Measurements from ENCODE around the gene CCNB1.
"Not testable (repeated sequence)": the region's sequence is repeated elsewhere in the genome, so short reads cannot be mapped to it uniquely, and the experiment has no call there.

CCNB1 gene

DNA sequence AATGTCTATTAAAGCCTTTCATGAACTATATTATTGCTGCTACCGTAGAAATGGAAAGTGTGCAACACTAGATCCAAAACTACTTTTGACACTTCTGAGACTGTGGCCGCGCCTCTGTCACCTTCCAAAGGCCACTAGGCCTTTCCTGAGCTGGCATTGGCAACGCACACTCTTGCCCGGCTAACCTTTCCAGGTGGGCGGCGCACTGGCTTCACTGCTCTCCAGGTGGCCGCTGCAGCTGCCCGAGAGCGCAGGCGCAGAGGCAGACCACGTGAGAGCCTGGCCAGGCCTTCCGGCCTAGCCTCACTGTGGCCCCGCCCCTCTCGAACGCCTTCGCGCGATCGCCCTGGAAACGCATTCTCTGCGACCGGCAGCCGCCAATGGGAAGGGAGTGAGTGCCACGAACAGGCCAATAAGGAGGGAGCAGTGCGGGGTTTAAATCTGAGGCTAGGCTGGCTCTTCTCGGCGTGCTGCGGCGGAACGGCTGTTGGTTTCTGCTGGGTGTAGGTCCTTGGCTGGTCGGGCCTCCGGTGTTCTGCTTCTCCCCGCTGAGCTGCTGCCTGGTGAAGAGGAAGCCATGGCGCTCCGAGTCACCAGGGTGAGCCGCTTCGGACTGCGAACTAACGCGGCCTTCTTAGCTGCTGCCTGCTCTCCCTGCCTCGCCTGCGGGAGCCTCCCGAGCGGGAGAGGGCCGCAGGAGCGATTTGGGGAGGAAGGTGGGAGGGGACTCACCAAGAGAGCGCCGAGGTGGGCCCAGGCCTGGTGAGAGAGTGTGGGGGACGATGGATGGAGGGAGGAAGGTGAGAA lies at the start of gene CCNB1:
CCNB1 (plus strand) TSS at position 465 of the 807 bp plus-strand sequence; CDS start at position 578, 113 bp downstream.
- peak; percentile 98 for DNase-seq (ENCODE audit: low read depth, low spot score)

DNA sequence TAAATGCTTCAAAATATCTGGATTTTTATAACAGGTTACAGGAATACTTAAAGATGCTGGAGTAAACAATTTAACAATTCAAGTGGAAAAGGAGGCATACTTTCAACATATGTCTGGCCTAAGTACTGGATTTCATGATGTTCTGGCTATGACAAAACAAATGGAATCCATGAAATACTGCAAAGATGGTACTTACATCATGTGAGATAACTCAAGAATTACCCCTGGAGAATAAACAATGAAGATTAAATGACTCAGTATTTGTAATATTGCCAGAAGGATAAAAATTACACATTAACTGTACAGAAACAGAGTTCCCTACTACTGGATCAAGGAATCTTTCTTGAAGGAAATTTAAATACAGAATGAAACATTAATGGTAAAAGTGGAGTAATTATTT lies 37.5 kb upstream of the CCNB1 start:
- peak; percentile 43 for DNase-seq (ENCODE audit: low read depth, low spot score)
- TF ChIP-seq, protein P1, sequence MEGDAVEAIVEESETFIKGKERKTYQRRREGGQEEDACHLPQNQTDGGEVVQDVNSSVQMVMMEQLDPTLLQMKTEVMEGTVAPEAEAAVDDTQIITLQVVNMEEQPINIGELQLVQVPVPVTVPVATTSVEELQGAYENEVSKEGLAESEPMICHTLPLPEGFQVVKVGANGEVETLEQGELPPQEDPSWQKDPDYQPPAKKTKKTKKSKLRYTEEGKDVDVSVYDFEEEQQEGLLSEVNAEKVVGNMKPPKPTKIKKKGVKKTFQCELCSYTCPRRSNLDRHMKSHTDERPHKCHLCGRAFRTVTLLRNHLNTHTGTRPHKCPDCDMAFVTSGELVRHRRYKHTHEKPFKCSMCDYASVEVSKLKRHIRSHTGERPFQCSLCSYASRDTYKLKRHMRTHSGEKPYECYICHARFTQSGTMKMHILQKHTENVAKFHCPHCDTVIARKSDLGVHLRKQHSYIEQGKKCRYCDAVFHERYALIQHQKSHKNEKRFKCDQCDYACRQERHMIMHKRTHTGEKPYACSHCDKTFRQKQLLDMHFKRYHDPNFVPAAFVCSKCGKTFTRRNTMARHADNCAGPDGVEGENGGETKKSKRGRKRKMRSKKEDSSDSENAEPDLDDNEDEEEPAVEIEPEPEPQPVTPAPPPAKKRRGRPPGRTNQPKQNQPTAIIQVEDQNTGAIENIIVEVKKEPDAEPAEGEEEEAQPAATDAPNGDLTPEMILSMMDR (IDR thresholded peaks at IDR 0.05; ENCODE audit: low read depth, low read length), result no peak
- in situ Hi-C loops (cut with HindIII; ENCODE audit: low sequenced_read_pairs), result no loop called here
- H3K4me3 ChIP-seq (ENCODE audit: low read depth, low read length), result no peak overlapping the region

More for the DNA sequence above, at the start of gene CCNB1:
- TF ChIP-seq, protein P1 (IDR thresholded peaks at IDR 0.05; ENCODE audit: low read depth, low read length), result no peak
- in situ Hi-C loops (cut with HindIII; ENCODE audit: low sequenced_read_pairs), result no loop called here
- H3K4me3 ChIP-seq (ENCODE audit: low read depth, low read length), result peak within 1 kb of the TSS; percentile 95

GRCh38 chr5:69130241-69130640 lies 36.7 kb upstream of the CCNB1 start:
- in situ Hi-C loops (cut with HindIII; ENCODE audit: low sequenced_read_pairs), result no loop called here
- DNase-seq (ENCODE audit: low read depth, low spot score), result no peak
- no peak overlapping the region for H3K4me3 ChIP-seq (ENCODE audit: low read depth, low read length)
- TF ChIP-seq, protein P1 (IDR thresholded peaks at IDR 0.05; ENCODE audit: low read depth, low read length), result no peak

GRCh38 chr5:69131304-69131703 lies 35.6 kb upstream of the CCNB1 start:
- H3K4me3 ChIP-seq (ENCODE audit: low read depth, low read length), result no peak overlapping the region
- TF ChIP-seq, protein P1 (IDR thresholded peaks at IDR 0.05; ENCODE audit: low read depth, low read length), result no peak
- no peak for DNase-seq (ENCODE audit: low read depth, low spot score)
- in situ Hi-C loops (cut with HindIII; ENCODE audit: low sequenced_read_pairs), result no loop called here

DNA sequence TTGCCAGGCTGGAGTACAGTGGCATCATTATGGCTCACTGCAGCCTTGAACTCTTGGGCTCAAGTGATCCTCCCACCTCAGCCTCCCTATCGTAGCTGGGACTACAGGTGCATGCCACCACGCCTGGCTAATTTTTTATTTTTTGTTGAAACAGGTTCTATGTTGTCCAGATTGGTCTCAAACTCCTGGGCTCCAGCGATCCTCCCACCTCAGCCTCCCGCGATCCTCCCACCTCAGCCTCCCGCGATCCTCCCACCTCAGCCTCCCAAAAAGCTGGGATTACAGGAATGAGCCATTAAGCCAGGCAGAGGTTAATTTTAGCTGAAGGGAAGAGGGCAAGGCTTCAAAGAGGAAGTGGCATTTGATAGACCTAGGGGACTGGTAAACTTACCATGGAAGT lies 32.8 kb upstream of the CCNB1 start:
- H3K4me3 ChIP-seq (ENCODE audit: low read depth, low read length), result no peak overlapping the region
- TF ChIP-seq, protein P1 (IDR thresholded peaks at IDR 0.05; ENCODE audit: low read depth, low read length), result no peak
- no peak for DNase-seq (ENCODE audit: low read depth, low spot score)
- in situ Hi-C loops (cut with HindIII; ENCODE audit: low sequenced_read_pairs), result no loop called here

DNA sequence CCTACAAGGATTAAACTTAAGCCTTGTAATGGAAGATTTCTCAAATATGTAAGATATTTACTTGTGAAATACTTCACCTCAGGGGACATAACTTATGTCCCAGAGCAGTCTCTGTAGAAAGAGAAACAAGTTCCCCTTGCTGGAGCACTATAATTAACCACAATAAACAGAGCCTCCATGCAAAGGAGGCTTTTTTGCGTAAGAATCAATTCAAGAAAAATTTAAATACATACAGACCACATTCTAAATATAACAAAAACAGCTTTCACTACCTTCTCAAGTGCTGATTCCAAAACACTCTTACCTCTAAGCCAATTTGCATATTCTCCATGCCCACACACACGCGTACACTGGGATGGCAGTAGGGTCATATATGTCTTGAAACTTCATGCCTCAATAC lies 30.7 kb upstream of the CCNB1 start:
- TF ChIP-seq, protein P1 (IDR thresholded peaks at IDR 0.05; ENCODE audit: low read depth, low read length), result no peak
- no peak for DNase-seq (ENCODE audit: low read depth, low spot score)
- no peak overlapping the region for H3K4me3 ChIP-seq (ENCODE audit: low read depth, low read length)
- in situ Hi-C loops (cut with HindIII; ENCODE audit: low sequenced_read_pairs), result no loop called here

DNA sequence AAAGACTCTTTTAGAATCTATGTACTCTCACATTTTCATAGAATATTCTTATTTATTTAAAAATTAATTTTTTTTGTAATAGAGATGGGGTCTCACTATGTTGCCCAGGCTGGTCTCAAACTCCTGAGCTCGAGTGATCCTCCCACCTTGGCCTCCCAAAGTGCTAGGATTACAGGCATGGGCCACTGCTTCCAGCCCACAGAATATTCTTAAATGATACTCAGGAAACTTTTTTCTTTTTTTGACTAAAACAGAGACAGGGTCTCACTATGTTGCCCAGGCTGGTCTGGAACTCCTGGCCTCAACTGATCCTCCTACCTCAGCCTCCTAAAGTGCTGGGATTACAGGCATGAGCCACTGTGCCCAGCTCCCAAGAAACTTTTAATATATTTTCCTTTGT lies 29.7 kb upstream of the CCNB1 start:
- H3K4me3 ChIP-seq (ENCODE audit: low read depth, low read length); in situ Hi-C loops (cut with HindIII; ENCODE audit: low sequenced_read_pairs); DNase-seq (ENCODE audit: low read depth, low spot score): not testable (repeated sequence)

Data from astrocyte of the spinal cord (primary cell).